Measurements from ENCODE around the gene SIK3.

DNA sequence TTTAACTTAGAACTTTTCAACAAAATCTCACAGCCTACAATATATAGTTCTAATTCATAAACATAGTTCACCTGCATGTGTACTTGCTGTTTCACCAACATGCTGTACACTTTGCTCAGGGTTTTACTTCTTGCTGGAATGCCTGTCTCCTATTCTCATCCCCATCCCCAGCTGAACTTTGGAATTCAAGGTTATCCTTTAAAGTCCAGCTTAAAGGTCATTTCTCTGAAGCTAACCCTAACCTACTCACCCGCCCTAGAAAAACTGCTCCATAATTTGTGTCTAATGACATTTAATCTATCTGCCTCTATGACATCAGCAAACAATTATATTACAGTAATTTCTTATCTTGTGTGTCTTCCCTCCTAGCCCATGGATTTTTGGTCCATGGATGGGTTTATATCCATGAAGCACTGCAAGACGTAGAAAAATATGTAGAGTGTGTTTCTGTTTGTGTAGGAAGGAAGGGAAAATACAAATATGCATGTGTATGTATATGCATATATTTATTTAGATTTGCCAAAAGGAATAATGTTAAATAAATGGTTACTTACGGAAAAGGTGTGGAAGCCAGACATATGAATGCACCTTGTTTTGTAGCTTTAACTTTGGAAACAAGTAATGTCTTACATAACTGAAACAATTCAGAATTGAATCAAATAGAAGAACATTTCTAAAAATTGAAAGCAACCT is 161.3 kb downstream of the SIK3 start:
- TF ChIP-seq, protein P1, sequence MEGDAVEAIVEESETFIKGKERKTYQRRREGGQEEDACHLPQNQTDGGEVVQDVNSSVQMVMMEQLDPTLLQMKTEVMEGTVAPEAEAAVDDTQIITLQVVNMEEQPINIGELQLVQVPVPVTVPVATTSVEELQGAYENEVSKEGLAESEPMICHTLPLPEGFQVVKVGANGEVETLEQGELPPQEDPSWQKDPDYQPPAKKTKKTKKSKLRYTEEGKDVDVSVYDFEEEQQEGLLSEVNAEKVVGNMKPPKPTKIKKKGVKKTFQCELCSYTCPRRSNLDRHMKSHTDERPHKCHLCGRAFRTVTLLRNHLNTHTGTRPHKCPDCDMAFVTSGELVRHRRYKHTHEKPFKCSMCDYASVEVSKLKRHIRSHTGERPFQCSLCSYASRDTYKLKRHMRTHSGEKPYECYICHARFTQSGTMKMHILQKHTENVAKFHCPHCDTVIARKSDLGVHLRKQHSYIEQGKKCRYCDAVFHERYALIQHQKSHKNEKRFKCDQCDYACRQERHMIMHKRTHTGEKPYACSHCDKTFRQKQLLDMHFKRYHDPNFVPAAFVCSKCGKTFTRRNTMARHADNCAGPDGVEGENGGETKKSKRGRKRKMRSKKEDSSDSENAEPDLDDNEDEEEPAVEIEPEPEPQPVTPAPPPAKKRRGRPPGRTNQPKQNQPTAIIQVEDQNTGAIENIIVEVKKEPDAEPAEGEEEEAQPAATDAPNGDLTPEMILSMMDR (IDR thresholded peaks at IDR 0.05): no peak
- TF ChIP-seq POLR2A (IDR thresholded peaks at IDR 0.05) (no peak), POLR2AphosphoS5 (IDR thresholded peaks at IDR 0.05) (no peak)

All from prostate gland (tissue), 2 donors.